Smooth muscle cell (in vitro differentiated cells): ENCODE data around the gene ALDH1B1. TPM values are rescaled to one million over a fixed set of nuclear protein-coding genes. Genes with fewer than 3 reads are reported as not detected.

Experiments
- DNase-seq: peaks from one replicate; lab custom pipeline; 2025; ENCODE audit not compliant: unreplicated experiment; lab: John Stamatoyannopoulos, UW
- H2AFZ ChIP-seq: fragments of 200-600 bp; sonication (generic); 2 replicates; pipeline ENCODE4 v1.6.0; 2016; ENCODE audit warnings: antibody characterized with exemption, low read depth, mild to moderate bottlenecking
- H3F3A ChIP-seq: fragments of 200-600 bp; sonication (generic); 2 replicates; pipeline ENCODE4 v1.6.0; 2017; ENCODE audit warnings: antibody characterized with exemption, low read depth
- H3K27ac ChIP-seq: fragments of 200-600 bp; sonication (generic); 2 replicates; pipeline ENCODE4 v1.5.1; 2016; ENCODE audit warnings: low read depth, mild to moderate bottlenecking
- H3K27me3 ChIP-seq: fragments of 200-600 bp; sonication (generic); 2 replicates; pipeline ENCODE4 v1.6.1; 2016; ENCODE audit warnings: low read depth, mild to moderate bottlenecking
- H3K36me3 ChIP-seq: fragments of 200-600 bp; sonication (generic); 2 replicates; pipeline ENCODE4 v1.5.1; 2016; ENCODE audit warnings: low read depth
- H3K4me1 ChIP-seq: fragments of 200-600 bp; sonication (generic); 2 replicates; pipeline ENCODE4 v1.5.1; 2016; ENCODE audit warnings: low read depth
- H3K4me2 ChIP-seq: fragments of 200-600 bp; sonication (generic); 2 replicates; pipeline ENCODE4 v1.6.0; 2016; ENCODE audit warnings: mild to moderate bottlenecking
- H3K4me3 ChIP-seq: fragments of 200-600 bp; sonication (generic); 2 replicates; pipeline ENCODE4 v1.5.1; 2016; ENCODE audit warnings: mild to moderate bottlenecking
- H3K79me2 ChIP-seq: fragments of 200-600 bp; sonication (generic); 2 replicates; pipeline ENCODE4 v1.6.0; 2016; ENCODE audit warnings: low read depth, mild to moderate bottlenecking
- H3K9ac ChIP-seq: fragments of 200-600 bp; sonication (generic); 2 replicates; pipeline ENCODE4 v1.6.0; 2016; ENCODE audit warnings: low read depth
- H3K9me3 ChIP-seq: fragments of 200-600 bp; sonication (generic); replicated peaks from 2 replicates; pipeline ENCODE4 v1.5.1; 2016; ENCODE audit warnings: low read depth
- H4K20me1 ChIP-seq: fragments of 200-600 bp; sonication (generic); 2 replicates; pipeline ENCODE4 v1.6.0; 2016; ENCODE audit warnings: low read depth
- WGBS: methylation state at CpG from one replicate; pipeline ENCODE4 v1.1.7; 2016; ENCODE audit warnings: low lambda C conversion rate; 5-methylcytosine and 5-hydroxymethylcytosine counted together
- polyA plus RNA-seq: library from polyadenylated mRNA; unstranded; fragments of >200 nt; fragmentation: Nextera tagmentation; extraction: Ambion mirVana; gene quantifications from 2 replicates; pipeline ENCODE4 v1.2.1, GENCODE V29; 2016
- total RNA-seq: library from RNA; depleted of rRNA; stranded (reverse); fragments of >200 nt; gene quantifications from 2 replicates; pipeline ENCODE4 v1.2.3, GENCODE V29; 2014
- TF ChIP-seq, protein P1 (sequence below): fragments of 200-600 bp; sonication (generic); IDR thresholded peaks from 2 replicates; pipeline ENCODE4 v1.5.1; 2017; ENCODE audit warnings: borderline replicate concordance, mild to moderate bottlenecking, antibody characterized with exemption; ENCODE audit not compliant: insufficient read depth, poor library complexity, severe bottlenecking

The ALDH1B1 gene
- total and polyA plus RNA-seq, 2 experiments from 2014 or later, result 25.3 to 31.9 TPM

- Histone ChIP-seq H3K27ac (no peak overlapping the region), H3K36me3 (no peaks in the 10 kb centered on the region), H3F3A (no peaks in the 10 kb centered on the region), H3K4me1 (no peaks in the 10 kb centered on the region), H2AFZ (no peak overlapping the region), H3K4me3 (no peak overlapping the region), H3K9ac (no peak overlapping the region), H3K9me3 (no peaks in the 10 kb centered on the region), H3K27me3 (no peaks in the 10 kb centered on the region), H3K4me2 (no peak overlapping the region), H4K20me1 (no peaks in the 10 kb centered on the region), H3K79me2 (no peaks in the 10 kb centered on the region)
- no peak for DNase-seq
- 38% methylated on average over 3 of the region's 3 CpGs for WGBS
- TF ChIP-seq, protein P1, sequence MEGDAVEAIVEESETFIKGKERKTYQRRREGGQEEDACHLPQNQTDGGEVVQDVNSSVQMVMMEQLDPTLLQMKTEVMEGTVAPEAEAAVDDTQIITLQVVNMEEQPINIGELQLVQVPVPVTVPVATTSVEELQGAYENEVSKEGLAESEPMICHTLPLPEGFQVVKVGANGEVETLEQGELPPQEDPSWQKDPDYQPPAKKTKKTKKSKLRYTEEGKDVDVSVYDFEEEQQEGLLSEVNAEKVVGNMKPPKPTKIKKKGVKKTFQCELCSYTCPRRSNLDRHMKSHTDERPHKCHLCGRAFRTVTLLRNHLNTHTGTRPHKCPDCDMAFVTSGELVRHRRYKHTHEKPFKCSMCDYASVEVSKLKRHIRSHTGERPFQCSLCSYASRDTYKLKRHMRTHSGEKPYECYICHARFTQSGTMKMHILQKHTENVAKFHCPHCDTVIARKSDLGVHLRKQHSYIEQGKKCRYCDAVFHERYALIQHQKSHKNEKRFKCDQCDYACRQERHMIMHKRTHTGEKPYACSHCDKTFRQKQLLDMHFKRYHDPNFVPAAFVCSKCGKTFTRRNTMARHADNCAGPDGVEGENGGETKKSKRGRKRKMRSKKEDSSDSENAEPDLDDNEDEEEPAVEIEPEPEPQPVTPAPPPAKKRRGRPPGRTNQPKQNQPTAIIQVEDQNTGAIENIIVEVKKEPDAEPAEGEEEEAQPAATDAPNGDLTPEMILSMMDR, result no peak
Observed at GRCh38 chr9:38355115-38355514, 37.4 kb upstream of the ALDH1B1 start.

GRCh38 chr9:38355517-38356120 is 36.9 kb upstream of the ALDH1B1 start:
- TF ChIP-seq, protein P1, result no peak
- no peaks in the 10 kb centered on the region for H3K36me3 ChIP-seq
- H3K4me2 ChIP-seq, result no peak overlapping the region
- H3K9ac ChIP-seq, result no peak overlapping the region
- WGBS, result 88% methylated on average over 3 of the region's 3 CpGs
- H3K4me1 ChIP-seq, result no peaks in the 10 kb centered on the region
- no peaks in the 10 kb centered on the region for H3K79me2 ChIP-seq
- H3K9me3 ChIP-seq, result no peaks in the 10 kb centered on the region
- no peak overlapping the region for H2AFZ ChIP-seq
- no peak overlapping the region for H3K27ac ChIP-seq
- H3F3A ChIP-seq, result no peaks in the 10 kb centered on the region
- H3K4me3 ChIP-seq, result no peak overlapping the region
- H3K27me3 ChIP-seq, result no peaks in the 10 kb centered on the region
- H4K20me1 ChIP-seq, result no peaks in the 10 kb centered on the region
- DNase-seq, result no peak

- Histone ChIP-seq H3K4me2 (no peak overlapping the region), H3K79me2 (no peaks in the 10 kb centered on the region), H4K20me1 (no peaks in the 10 kb centered on the region), H3K36me3 (no peaks in the 10 kb centered on the region), H2AFZ (no peak overlapping the region), H3K4me3 (no peak overlapping the region), H3K9ac (no peak overlapping the region), H3K9me3 (no peaks in the 10 kb centered on the region), H3K4me1 (no peaks in the 10 kb centered on the region), H3F3A (no peaks in the 10 kb centered on the region), H3K27me3 (no peaks in the 10 kb centered on the region), H3K27ac (no peak overlapping the region)
- DNase-seq, result no peak
- TF ChIP-seq, protein P1, result no peak
- 86% methylated on average over 5 of the region's 5 CpGs for WGBS
Observed at GRCh38 chr9:38356851-38357250, 35.7 kb upstream of the ALDH1B1 start.
